DOHH2 (cell line): ENCODE results near the gene PTK7.

Source experiments
- H3F3A ChIP-seq: fragments of 200-600 bp; sonication (generic), shearing (Covaris generic); 2 replicates; pipeline ENCODE4 v1.6.0; 2016; ENCODE audit warnings: antibody characterized with exemption, mild to moderate bottlenecking; ENCODE audit not compliant: control insufficient read depth, insufficient read depth
- H3K27ac ChIP-seq: fragments of 200-600 bp; sonication (generic); 2 replicates; pipeline ENCODE4 v1.5.1; 2014; ENCODE audit warnings: low read depth, mild to moderate bottlenecking, low read length, moderate library complexity
- H3K27me3 ChIP-seq: fragments of 200-600 bp; sonication (generic); 2 replicates; pipeline ENCODE4 v1.6.1; 2014; ENCODE audit warnings: mild to moderate bottlenecking, low read length, mixed read lengths; ENCODE audit not compliant: control insufficient read depth
- H3K36me3 ChIP-seq: fragments of 200-600 bp; sonication (generic); 2 replicates; pipeline ENCODE4 v1.6.1; 2014; ENCODE audit warnings: mild to moderate bottlenecking, low read length, moderate library complexity, mixed read lengths; ENCODE audit not compliant: control insufficient read depth
- H3K4me1 ChIP-seq: fragments of 200-600 bp; sonication (generic); 2 replicates; pipeline ENCODE4 v1.6.1; 2014; ENCODE audit warnings: mild to moderate bottlenecking, low read length, mixed read lengths; ENCODE audit not compliant: control insufficient read depth
- H3K4me2 ChIP-seq: fragments of 200-600 bp; sonication (generic); 2 replicates; pipeline ENCODE4 v1.6.0; 2014; ENCODE audit warnings: mild to moderate bottlenecking, low read length, moderate library complexity
- H3K4me3 ChIP-seq: fragments of 200-600 bp; sonication (generic); 2 replicates; pipeline ENCODE4 v1.5.1; 2014; ENCODE audit warnings: mild to moderate bottlenecking, low read length, mixed read lengths
- H3K79me2 ChIP-seq: fragments of 200-600 bp; sonication (generic); 2 replicates; pipeline ENCODE4 v1.6.1; 2014; ENCODE audit warnings: mild to moderate bottlenecking, low read length, mixed read lengths; ENCODE audit not compliant: control insufficient read depth
- H3K9me2 ChIP-seq: fragments of 200-600 bp; sonication (generic); replicated peaks from 2 replicates; pipeline ENCODE4 v1.6.1; 2014; ENCODE audit warnings: mild to moderate bottlenecking, low read length, mixed read lengths; ENCODE audit not compliant: control insufficient read depth
- H3K9me3 ChIP-seq: fragments of 200-600 bp; sonication (generic); 2 replicates; pipeline ENCODE4 v1.6.1; 2014; ENCODE audit warnings: antibody characterized with exemption, low read length, mixed read lengths; ENCODE audit not compliant: control insufficient read depth, insufficient read depth
- H4K20me1 ChIP-seq: fragments of 200-600 bp; sonication (generic); 2 replicates; pipeline ENCODE4 v1.6.0; 2014; ENCODE audit warnings: low read depth, mild to moderate bottlenecking, antibody characterized with exemption, low read length, moderate library complexity; ENCODE audit not compliant: control insufficient read depth, insufficient read depth
- EZH2phosphoT487 ChIP-seq: fragments of 200-600 bp; sonication (generic); IDR thresholded peaks from 2 replicates; pipeline ENCODE4 v1.6.1; 2017; ENCODE audit warnings: borderline replicate concordance, mild to moderate bottlenecking, antibody characterized with exemption, low read length, moderate library complexity, mixed read lengths
- TF ChIP-seq, protein P1 (sequence below): fragments of 200-600 bp; sonication (generic); IDR thresholded peaks from one replicate; pipeline ENCODE4 v1.5.1; 2014; ENCODE audit warnings: antibody characterized with exemption, mild to moderate bottlenecking, low read depth, low read length; ENCODE audit not compliant: poor library complexity, severe bottlenecking

The PTK7 gene

DNA sequence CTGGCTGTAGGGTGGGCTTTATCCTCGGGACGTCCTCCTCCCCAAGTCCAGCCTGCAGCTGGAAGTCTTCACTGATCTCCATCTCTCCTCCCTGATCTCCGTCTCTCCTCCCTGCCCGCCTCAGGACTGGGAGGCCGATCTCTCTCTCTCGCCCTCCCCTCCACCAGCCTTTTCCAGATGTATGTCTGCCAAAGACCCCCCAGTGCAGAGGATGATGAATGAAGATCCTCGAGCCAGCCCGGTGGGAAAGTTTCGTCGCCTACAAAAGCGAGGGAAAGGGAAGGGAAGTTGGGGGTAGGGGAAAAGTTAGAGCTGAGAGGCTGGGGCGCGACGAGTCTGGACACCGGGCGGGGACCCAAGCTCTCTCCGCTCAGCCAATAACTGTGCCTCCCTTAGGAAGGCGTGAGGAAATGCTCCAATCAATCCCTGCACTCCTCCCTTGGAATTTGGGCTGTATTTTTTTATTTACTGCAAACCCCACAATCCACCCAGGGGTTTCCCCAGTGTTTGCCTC, 94.4 kb downstream of the PTK7 start:
- Histone ChIP-seq H3K4me2 (peak overlapping the region; percentile 71), H3K4me1 (peaks cover 32% of the 10 kb centered on the region), H4K20me1 (peaks cover 24% of the 10 kb centered on the region), H3K9me3 (no peaks in the 10 kb centered on the region), H3K4me3 (peak overlapping the region; percentile 85), H3K79me2 (peaks cover 37% of the 10 kb centered on the region), H3K9me2 (no peaks in the 10 kb centered on the region), H3K27me3 (no peaks in the 10 kb centered on the region), H3K27ac (peak overlapping the region; percentile 23), H3K36me3 (peaks cover 32% of the 10 kb centered on the region), H3F3A (peaks cover 14% of the 10 kb centered on the region)
- TF ChIP-seq, protein P1, sequence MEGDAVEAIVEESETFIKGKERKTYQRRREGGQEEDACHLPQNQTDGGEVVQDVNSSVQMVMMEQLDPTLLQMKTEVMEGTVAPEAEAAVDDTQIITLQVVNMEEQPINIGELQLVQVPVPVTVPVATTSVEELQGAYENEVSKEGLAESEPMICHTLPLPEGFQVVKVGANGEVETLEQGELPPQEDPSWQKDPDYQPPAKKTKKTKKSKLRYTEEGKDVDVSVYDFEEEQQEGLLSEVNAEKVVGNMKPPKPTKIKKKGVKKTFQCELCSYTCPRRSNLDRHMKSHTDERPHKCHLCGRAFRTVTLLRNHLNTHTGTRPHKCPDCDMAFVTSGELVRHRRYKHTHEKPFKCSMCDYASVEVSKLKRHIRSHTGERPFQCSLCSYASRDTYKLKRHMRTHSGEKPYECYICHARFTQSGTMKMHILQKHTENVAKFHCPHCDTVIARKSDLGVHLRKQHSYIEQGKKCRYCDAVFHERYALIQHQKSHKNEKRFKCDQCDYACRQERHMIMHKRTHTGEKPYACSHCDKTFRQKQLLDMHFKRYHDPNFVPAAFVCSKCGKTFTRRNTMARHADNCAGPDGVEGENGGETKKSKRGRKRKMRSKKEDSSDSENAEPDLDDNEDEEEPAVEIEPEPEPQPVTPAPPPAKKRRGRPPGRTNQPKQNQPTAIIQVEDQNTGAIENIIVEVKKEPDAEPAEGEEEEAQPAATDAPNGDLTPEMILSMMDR: no peak
- TF ChIP-seq EZH2phosphoT487: no peak

DNA sequence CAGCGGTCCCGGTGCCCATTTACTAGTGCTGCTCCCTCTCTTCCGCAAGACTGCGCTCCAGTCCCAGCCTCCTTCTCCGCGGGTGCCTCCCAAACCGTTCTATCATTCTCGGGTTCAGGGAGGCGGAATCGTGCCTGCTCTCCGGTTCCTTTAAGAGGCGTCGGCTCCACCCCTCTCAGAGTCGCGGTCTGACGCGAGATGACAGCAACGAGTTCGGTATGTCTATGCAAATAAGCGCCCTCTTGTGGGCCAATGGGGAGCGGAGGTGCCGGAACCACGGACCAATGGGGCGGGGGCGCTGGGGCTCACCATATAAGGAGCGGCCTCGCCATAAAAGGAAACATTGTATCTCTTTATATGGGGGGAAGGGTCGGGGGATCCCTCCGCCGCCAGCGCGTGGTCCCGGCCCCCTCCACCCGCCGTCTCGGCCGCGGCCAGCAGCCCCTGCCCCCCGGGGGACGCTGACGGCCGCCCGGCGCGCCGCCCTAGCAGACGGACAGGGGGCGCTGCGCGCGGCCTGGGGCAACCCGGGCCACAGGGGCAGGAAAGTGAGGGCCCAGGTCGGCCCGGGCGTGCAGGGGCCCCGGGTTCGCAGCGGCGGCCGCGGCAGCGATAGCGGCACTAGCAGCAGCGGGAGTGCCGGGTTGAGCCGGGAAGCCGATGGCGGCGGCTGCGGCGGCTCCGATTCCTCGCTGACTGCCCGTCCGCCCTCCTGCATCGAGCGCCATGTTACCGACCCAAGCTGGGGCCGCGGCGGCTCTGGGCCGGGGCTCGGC, 95.0 kb downstream of the PTK7 start, which contains the start of gene SRF:
TSS of gene SRF (plus strand) at position 339 of the 776 bp plus-strand sequence. CDS start at position 727, 388 bp downstream.
- H3K4me3 ChIP-seq: peak within 1 kb of the TSS; percentile 85
- H3F3A ChIP-seq: peaks cover 14% of the 10 kb centered on the region
- peaks cover 28% of the 10 kb centered on the region for H4K20me1 ChIP-seq
- no peaks in the 10 kb centered on the region for H3K27me3 ChIP-seq
- peak within 1 kb of the TSS; percentile 74 for H3K4me2 ChIP-seq
- H3K27ac ChIP-seq: peak within 1 kb of the TSS; percentile 46
- H3K9me3 ChIP-seq: no peaks in the 10 kb centered on the region
- no peaks in the 10 kb centered on the region for H3K9me2 ChIP-seq
- H3K4me1 ChIP-seq: peaks cover 32% of the 10 kb centered on the region
- TF ChIP-seq EZH2phosphoT487: no peak
- TF ChIP-seq, protein P1: peak; percentile 40
- H3K36me3 ChIP-seq: peaks cover 38% of the 10 kb centered on the region
- peaks cover 44% of the 10 kb centered on the region for H3K79me2 ChIP-seq

DNA sequence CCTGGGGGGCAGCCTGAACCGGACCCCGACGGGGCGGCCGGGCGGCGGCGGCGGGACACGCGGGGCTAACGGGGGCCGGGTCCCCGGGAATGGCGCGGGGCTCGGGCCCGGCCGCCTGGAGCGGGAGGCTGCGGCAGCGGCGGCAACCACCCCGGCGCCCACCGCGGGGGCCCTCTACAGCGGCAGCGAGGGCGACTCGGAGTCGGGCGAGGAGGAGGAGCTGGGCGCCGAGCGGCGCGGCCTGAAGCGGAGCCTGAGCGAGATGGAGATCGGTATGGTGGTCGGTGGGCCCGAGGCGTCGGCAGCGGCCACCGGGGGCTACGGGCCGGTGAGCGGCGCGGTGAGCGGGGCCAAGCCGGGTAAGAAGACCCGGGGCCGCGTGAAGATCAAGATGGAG, 95.6 kb downstream of the PTK7 start:
- peaks cover 50% of the 10 kb centered on the region for H3K79me2 ChIP-seq

More for the DNA sequence above, 95.6 kb downstream of the PTK7 start:
- Histone ChIP-seq H3K36me3 (peaks cover 44% of the 10 kb centered on the region), H4K20me1 (peaks cover 28% of the 10 kb centered on the region), H3K9me3 (no peaks in the 10 kb centered on the region), H3K4me2 (peak overlapping the region; percentile 74), H3K4me3 (peak overlapping the region; percentile 85), H3F3A (peaks cover 14% of the 10 kb centered on the region), H3K27me3 (no peaks in the 10 kb centered on the region), H3K4me1 (peaks cover 32% of the 10 kb centered on the region), H3K9me2 (no peaks in the 10 kb centered on the region), H3K27ac (peak overlapping the region; percentile 46)
- TF ChIP-seq, protein P1: no peak
- TF ChIP-seq EZH2phosphoT487: no peak
